LNCAP (cell line): ENCODE results near the gene PXMP4.

Source experiments
- TF ChIP-seq, protein P1 (sequence below): fragments of 450-650 bp; IDR thresholded peaks from 2 replicates; pipeline ENCODE4 v1.5.1; 2017; ENCODE audit warnings: mild to moderate bottlenecking

Gene PXMP4

DNA sequence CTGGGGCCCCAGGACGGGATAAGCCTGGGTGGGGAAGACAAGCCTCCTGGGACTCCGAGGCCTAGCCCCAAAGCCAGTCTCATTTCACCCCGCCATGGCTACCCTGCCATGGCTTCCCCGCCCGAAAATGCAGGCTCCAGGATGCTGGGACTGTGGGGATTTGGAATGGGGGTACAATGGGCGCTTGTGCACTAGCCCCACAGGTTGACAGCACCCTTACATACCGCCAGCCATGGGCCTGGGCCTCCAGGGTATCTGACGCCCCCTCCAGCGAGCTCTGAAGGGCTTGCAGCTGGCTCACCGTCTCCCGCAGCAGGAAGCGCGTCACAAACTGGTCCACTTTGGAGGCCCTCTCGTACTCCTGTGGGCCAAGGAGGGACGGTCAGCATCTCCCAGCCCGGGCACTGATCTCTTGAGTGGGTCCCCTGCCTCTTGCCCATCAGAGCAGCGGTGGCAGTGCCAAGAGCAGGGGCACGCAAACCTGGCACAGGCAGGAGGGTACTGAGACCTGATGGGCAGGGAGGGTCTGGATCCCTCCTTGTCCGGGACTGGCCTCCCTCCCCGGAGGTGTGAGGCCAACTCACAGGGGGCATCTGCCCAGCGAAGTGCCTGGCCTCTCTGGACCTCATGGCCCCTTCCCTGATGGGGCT, 60.0 kb downstream of the PXMP4 start:
- TF ChIP-seq, protein P1, sequence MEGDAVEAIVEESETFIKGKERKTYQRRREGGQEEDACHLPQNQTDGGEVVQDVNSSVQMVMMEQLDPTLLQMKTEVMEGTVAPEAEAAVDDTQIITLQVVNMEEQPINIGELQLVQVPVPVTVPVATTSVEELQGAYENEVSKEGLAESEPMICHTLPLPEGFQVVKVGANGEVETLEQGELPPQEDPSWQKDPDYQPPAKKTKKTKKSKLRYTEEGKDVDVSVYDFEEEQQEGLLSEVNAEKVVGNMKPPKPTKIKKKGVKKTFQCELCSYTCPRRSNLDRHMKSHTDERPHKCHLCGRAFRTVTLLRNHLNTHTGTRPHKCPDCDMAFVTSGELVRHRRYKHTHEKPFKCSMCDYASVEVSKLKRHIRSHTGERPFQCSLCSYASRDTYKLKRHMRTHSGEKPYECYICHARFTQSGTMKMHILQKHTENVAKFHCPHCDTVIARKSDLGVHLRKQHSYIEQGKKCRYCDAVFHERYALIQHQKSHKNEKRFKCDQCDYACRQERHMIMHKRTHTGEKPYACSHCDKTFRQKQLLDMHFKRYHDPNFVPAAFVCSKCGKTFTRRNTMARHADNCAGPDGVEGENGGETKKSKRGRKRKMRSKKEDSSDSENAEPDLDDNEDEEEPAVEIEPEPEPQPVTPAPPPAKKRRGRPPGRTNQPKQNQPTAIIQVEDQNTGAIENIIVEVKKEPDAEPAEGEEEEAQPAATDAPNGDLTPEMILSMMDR, result no peak

DNA sequence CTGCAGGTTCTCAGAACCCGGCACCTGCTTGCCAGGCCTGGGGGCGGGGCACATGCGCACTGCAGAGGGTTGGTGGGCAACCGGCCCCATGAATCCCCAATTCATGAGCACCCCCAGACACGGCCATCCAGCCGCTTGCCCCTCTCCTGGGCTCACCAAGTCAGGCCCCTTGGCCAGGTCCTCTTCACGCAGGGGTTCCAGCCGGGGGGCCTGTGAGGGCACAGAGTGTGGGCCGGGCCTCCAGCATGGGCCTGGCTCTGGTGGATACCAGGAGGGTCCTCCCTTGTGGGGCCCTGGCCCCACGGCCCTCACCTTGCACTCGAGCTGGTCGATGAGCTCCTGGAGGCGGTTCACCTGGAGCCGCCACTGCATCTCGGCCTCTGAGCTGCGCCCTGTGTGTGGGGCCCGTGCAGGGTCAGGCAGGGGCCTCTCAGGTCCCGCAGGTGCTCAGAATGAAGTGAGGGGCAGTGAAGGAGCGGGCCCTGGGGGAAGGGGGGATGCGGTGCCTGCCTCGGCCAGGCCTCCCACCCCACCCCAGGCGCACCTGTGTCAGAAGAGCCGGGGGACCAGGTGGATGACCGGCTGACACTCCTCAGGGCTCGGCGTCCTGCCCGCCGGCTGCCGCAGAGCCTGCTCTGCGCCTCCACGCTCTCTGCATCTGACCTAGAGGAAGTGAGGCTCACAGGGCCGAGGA, 60.6 kb downstream of the PXMP4 start:
- TF ChIP-seq, protein P1, result no peak

DNA sequence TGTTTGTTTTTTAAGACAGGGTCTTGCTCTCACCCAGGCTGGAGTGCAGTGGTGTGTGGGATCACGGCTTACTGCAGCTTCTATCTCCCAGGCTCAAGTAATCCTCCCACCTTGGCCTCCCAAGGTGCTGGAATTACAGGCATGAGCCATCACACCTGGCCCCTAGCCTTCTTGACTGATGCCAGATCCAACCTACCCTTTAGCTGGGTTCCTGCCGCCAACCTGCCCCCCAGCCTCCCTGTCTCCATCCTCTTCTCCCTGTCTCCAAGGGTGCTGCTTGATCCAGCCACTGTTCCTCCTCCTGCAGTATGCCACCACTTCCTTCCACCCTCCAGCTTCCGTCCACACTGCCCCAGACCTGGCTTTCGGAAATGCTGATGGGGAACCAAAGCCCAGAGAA, 61.2 kb downstream of the PXMP4 start:
- TF ChIP-seq, protein P1, result no peak

DNA sequence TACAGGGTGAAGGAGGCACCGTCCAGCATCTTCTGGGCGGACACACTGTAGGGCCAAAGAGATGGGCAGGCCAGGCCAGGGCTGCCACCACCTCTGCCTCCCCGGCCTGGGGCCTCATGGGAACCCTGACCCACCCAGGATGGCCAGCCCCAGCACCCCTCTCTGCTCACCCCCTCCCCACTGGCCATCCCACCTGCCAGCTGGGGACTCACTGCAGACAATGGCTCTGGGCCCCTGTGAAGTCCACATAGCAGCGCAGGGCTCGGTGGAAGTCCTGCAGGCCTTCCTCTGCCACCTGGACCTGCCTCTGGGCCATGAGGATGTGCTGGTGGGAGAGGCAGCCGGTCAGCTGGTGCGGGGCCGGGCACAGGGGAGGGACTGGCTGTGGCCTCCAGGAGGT, 61.6 kb downstream of the PXMP4 start:
- TF ChIP-seq, protein P1, result no peak

DNA sequence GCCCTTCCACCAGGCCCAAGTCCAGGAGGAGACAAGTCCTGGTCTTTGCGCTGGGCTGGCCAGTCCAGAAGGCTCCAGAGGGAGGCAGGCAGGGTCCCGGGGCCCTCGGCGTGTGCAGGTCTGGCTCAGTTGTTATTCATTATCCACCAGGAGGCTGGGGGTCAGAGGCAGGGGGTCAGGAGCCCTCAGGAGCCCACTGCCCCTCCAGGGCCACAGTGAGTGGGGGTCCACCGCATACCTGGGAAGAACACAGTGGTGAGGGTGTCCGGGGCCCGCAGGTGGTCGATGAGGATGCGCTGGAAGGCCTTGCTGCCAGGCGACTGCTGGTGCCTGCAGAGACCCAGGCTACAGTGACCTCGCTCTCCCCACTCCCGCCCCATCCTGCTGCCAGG, 62.4 kb downstream of the PXMP4 start:
- TF ChIP-seq, protein P1, result no peak

DNA sequence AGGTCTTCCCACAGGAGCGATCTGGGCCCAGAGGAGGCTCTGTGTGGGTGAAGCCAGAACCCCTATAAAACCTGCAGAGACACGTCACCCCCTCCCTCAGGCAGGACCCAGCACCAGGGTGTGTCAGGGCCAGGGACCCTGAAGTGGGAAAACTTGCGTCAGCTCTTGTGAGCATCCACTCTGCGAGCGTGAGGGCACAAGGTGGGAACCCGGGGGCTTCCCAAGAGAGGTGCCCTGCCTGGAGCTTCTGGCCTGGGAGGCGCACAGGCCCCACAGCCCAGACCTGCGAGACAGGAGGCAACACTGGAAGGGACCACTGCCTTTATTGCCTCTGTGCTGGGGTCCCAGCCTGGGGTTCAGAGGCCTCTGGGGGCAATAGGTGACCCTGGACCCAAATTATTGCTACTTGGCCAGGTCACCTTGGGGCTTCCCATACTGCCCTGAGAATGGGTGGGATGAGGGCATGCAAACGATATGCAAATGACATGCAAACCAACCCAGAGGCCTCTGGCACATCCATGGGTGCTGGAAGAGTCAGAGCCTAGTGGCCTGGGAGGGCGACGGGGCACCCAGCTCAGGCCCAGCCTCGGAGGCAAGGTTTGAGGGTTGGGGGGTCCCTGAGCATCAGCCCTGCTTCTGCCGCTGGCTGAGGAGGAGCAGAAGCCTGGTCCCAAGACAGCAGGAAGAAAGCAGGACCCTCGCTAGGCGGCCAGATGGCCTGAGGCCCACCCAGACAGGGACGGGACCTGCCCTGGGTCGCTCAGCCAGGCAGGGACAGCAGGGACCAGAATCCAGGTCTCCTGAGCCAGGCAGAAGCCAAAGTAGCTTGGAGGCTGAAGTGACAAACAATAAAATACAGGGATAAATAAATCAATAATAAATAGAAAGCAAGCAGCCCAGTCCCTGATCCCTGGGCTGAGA, 63.1 kb downstream of the PXMP4 start:
- TF ChIP-seq, protein P1, result no peak

DNA sequence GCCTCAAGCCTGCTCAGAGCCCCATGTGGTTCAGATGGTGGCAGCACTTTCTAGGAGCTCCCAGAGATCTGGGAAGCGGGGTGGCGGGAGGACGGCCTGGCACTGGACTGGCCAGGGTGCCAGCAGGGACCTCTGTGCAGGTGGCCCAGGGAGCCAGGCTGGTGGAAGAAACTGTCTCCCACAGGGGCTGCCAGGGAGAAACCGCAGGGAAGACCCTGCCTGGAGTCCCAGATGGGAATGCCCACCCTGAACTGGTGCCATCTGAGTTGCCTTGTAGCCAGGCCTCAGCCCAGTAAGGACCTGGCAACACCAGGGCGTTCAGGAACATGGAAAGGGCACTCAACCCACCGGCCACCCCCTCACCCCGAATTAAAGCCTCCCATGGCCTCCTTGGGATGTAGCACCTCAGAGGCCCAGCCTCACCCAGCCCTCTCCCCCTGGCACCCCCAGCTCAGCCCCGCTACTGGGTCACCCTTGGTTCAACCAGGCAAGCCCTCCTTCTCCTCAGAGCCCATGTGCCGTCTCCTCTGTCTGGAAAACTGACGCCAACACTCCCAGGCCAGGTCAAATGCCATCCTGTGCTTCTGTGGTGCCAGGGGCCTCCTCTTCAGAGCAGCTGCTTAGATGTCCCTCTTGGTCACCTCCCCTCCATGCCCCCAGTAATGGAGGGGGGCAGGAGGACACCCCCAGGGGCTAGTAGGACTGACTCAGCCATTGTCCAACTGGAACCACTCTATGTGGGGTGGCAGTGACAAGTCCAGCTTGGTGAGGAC, 63.9 kb downstream of the PXMP4 start:
- TF ChIP-seq, protein P1, result no peak
